SK-N-SH (cell line): ENCODE results near the gene EXD2.

Source experiments
- CHD2 ChIP-seq: fragments of 150-350 bp; IDR thresholded peaks from 2 replicates; pipeline ENCODE4 v1.6.1; 2018; ENCODE audit warnings: low read length; ENCODE audit not compliant: partially characterized antibody
- RAD21 ChIP-seq: IDR thresholded peaks from 2 replicates; pipeline ENCODE4 v1.6.1; 2012; ENCODE audit warnings: mild to moderate bottlenecking, low read length
- TF ChIP-seq, protein P1 (sequence below): fragments of 200-600 bp; sonication (generic); IDR thresholded peaks from 2 replicates; pipeline ENCODE4 v1.6.1; 2017; ENCODE audit warnings: antibody characterized with exemption, mild to moderate bottlenecking, moderate library complexity

DNA sequence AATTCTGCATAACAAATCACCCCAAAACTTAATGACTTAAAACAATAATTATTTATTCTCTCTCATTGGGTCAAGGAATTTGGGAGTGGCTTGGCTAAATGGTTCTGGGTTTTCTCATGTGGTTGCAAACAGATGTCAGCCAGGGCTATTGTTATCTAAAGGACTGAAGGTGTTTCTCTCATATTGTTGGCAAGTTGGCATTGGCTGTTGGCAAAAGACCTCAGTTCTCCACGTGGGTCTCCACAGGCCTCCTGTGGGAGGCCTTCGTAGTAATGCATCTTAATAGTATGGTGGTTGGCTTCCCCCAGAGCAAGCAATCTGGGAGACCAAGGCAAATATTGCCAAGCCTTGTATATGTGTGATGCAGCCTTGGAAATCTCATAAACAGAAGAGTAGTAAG, 83.0 kb downstream of the EXD2 start:
- TF ChIP-seq, protein P1, sequence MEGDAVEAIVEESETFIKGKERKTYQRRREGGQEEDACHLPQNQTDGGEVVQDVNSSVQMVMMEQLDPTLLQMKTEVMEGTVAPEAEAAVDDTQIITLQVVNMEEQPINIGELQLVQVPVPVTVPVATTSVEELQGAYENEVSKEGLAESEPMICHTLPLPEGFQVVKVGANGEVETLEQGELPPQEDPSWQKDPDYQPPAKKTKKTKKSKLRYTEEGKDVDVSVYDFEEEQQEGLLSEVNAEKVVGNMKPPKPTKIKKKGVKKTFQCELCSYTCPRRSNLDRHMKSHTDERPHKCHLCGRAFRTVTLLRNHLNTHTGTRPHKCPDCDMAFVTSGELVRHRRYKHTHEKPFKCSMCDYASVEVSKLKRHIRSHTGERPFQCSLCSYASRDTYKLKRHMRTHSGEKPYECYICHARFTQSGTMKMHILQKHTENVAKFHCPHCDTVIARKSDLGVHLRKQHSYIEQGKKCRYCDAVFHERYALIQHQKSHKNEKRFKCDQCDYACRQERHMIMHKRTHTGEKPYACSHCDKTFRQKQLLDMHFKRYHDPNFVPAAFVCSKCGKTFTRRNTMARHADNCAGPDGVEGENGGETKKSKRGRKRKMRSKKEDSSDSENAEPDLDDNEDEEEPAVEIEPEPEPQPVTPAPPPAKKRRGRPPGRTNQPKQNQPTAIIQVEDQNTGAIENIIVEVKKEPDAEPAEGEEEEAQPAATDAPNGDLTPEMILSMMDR, result no peak
- TF ChIP-seq CHD2 (no peak), RAD21 (no peak)
